Endothelial cell (in vitro differentiated cells): ENCODE measurements around the gene NEURL1. TPM values are rescaled to one million over a fixed set of nuclear protein-coding genes. Genes with fewer than 3 reads are reported as not detected.
A peak's percentile ranks its signal among the peaks of the same experiment; 100 is the strongest.

Experiments
- DNase-seq: peaks from one replicate; pipeline ENCODE4 v3.0.0; 2021; ENCODE audit warnings: low spot score
- H3K27ac Mint-ChIP-seq: one replicate; pipeline ENCODE4 v1.8.0; 2021; ENCODE audit warnings: mixed read lengths, inconsistent platforms; ENCODE audit not compliant: unreplicated experiment
- H3K27me3 Mint-ChIP-seq: one replicate; pipeline ENCODE4 v1.8.0; 2021; ENCODE audit warnings: mild to moderate bottlenecking, moderate library complexity, mixed read lengths, inconsistent platforms; ENCODE audit not compliant: unreplicated experiment
- H3K36me3 Mint-ChIP-seq: one replicate; pipeline ENCODE4 v1.8.0; 2021; ENCODE audit warnings: mild to moderate bottlenecking, low read depth, mixed read lengths, inconsistent platforms; ENCODE audit not compliant: unreplicated experiment
- H3K4me1 Mint-ChIP-seq: one replicate; pipeline ENCODE4 v1.8.0; 2021; ENCODE audit warnings: mild to moderate bottlenecking, mixed read lengths, inconsistent platforms; ENCODE audit not compliant: unreplicated experiment
- H3K4me3 Mint-ChIP-seq: one replicate; pipeline ENCODE4 v1.8.0; 2021; ENCODE audit warnings: mild to moderate bottlenecking, mixed read lengths, inconsistent platforms; ENCODE audit not compliant: unreplicated experiment
- H3K9me3 Mint-ChIP-seq: one replicate; pipeline ENCODE4 v1.8.0; 2021; ENCODE audit warnings: mixed read lengths, inconsistent platforms; ENCODE audit not compliant: unreplicated experiment
- CTCF ChIP-seq: fragments of 200-600 bp; sonication (generic); IDR thresholded peaks from one replicate; pipeline ENCODE4 v1.5.0; 2021; ENCODE audit warnings: antibody characterized with exemption; ENCODE audit not compliant: unreplicated experiment
- total RNA-seq: library from RNA; stranded (reverse); fragmentation: NEBNext Ultra II Directional; extraction: Animal tissue kit (Norgen Biotek cat#: 25700); gene quantifications from one replicate; pipeline ENCODE4 v1.2.1, GENCODE V29; 2021; ENCODE audit not compliant: unreplicated experiment

NEURL1 gene
- total RNA-seq, 1 donor from 2014 or later, result 0.69 TPM

GRCh38 chr10:103613616-103614015 is 120.1 kb downstream of the NEURL1 start:
- Mint-ChIP-seq H3K4me3 (no peak overlapping the region), H3K36me3 (peaks cover 59% of the 10 kb centered on the region), H3K9me3 (no peaks in the 10 kb centered on the region), H3K27me3 (peaks cover 22% of the 10 kb centered on the region), H3K4me1 (peaks cover 19% of the 10 kb centered on the region), H3K27ac (no peak overlapping the region)
- no peak for TF ChIP-seq CTCF
- no peak for DNase-seq

GRCh38 chr10:103614306-103615158 is 121.0 kb downstream of the NEURL1 start:
- Mint-ChIP-seq H3K4me3 (peak overlapping the region; percentile 84), H3K4me1 (peaks cover 19% of the 10 kb centered on the region), H3K36me3 (peaks cover 49% of the 10 kb centered on the region), H3K27me3 (peaks cover 25% of the 10 kb centered on the region), H3K27ac (peak overlapping the region; percentile 55), H3K9me3 (no peaks in the 10 kb centered on the region)
- TF ChIP-seq CTCF, result no peak
- DNase-seq, result no peak

- Mint-ChIP-seq H3K36me3 (peaks cover 37% of the 10 kb centered on the region), H3K9me3 (no peaks in the 10 kb centered on the region), H3K4me1 (peaks cover 19% of the 10 kb centered on the region), H3K4me3 (no peak overlapping the region), H3K27ac (no peak overlapping the region), H3K27me3 (peaks cover 27% of the 10 kb centered on the region)
- no peak for DNase-seq
- TF ChIP-seq CTCF, result no peak
These were observed 123.4 kb downstream of the NEURL1 start for GRCh38 chr10:103616705-103617601.

GRCh38 chr10:103617602-103618385 is 124.3 kb downstream of the NEURL1 start:
- H3K36me3 Mint-ChIP-seq, result peaks cover 35% of the 10 kb centered on the region
- peaks cover 29% of the 10 kb centered on the region for H3K27me3 Mint-ChIP-seq
- no peak for TF ChIP-seq CTCF
- H3K4me1 Mint-ChIP-seq, result peaks cover 19% of the 10 kb centered on the region
- DNase-seq, result no peak
- H3K27ac Mint-ChIP-seq, result no peak overlapping the region
- H3K9me3 Mint-ChIP-seq, result no peaks in the 10 kb centered on the region
- no peak overlapping the region for H3K4me3 Mint-ChIP-seq
